Neural crest cell (in vitro differentiated cells): ENCODE measurements around the gene TNRC6C. TPM values are rescaled to one million over a fixed set of nuclear protein-coding genes. Genes with fewer than 3 reads are reported as not detected.
A peak's percentile ranks its signal among the peaks of the same experiment; 100 is the strongest.

Source experiments
- DNase-seq: peaks from one replicate; pipeline ENCODE4 v3.0.0; 2021; ENCODE audit warnings: low read depth, mixed read lengths, low spot score
- H3K27ac Mint-ChIP-seq: one replicate; pipeline ENCODE4 v1.8.0; 2021; ENCODE audit warnings: mild to moderate bottlenecking, mixed read lengths; ENCODE audit not compliant: unreplicated experiment
- H3K27me3 Mint-ChIP-seq: 2 replicates; pipeline ENCODE4 v1.8.0; 2021; ENCODE audit warnings: low read depth, mild to moderate bottlenecking, mixed read lengths
- H3K36me3 Mint-ChIP-seq: 2 replicates; pipeline ENCODE4 v1.8.0; 2021; ENCODE audit warnings: low read depth, mild to moderate bottlenecking, mixed read lengths
- H3K4me1 Mint-ChIP-seq: 2 replicates; pipeline ENCODE4 v1.8.0; 2021; ENCODE audit warnings: mixed read lengths
- H3K4me3 Mint-ChIP-seq: one replicate; pipeline ENCODE4 v1.8.0; 2021; ENCODE audit warnings: mild to moderate bottlenecking, mixed read lengths
- H3K9me3 Mint-ChIP-seq: 2 replicates; pipeline ENCODE4 v1.8.0; 2021; ENCODE audit warnings: mixed read lengths
- CTCF ChIP-seq: fragments of 200-600 bp; sonication (generic); conservative IDR thresholded peaks from 2 replicates; pipeline ENCODE4 v1.5.0; 2021; ENCODE audit warnings: antibody characterized with exemption, mild to moderate bottlenecking
- total RNA-seq: library from RNA; stranded (reverse); gene quantifications from 2 replicates; pipeline ENCODE4 v1.2.1, GENCODE V29; 2021

Gene TNRC6C
- total RNA-seq, 1 donor from 2014 or later = 40.5 TPM

- Mint-ChIP-seq H3K4me3 (no peak overlapping the region), H3K27me3 (no peaks in the 10 kb centered on the region), H3K4me1 (no peaks in the 10 kb centered on the region), H3K36me3 (peaks cover 36% of the 10 kb centered on the region), H3K9me3 (peaks cover 4% of the 10 kb centered on the region), H3K27ac (peak overlapping the region; percentile 29)
- no peak for DNase-seq
- TF ChIP-seq CTCF = no peak
These were observed 143.0 kb downstream of the TNRC6C start for GRCh38 chr17:78101542-78101941.

- Mint-ChIP-seq H3K4me3 (no peak overlapping the region), H3K9me3 (peaks cover 4% of the 10 kb centered on the region), H3K27me3 (no peaks in the 10 kb centered on the region), H3K36me3 (peaks cover 35% of the 10 kb centered on the region), H3K27ac (no peak overlapping the region), H3K4me1 (no peaks in the 10 kb centered on the region)
- no peak for TF ChIP-seq CTCF
- no peak for DNase-seq
These were observed 144.8 kb downstream of the TNRC6C start for GRCh38 chr17:78103311-78103710.

GRCh38 chr17:78104540-78104941 is 146.0 kb downstream of the TNRC6C start:
- Mint-ChIP-seq H3K27ac (no peak overlapping the region), H3K36me3 (peaks cover 26% of the 10 kb centered on the region), H3K4me3 (no peak overlapping the region), H3K4me1 (peaks cover 3% of the 10 kb centered on the region), H3K27me3 (no peaks in the 10 kb centered on the region), H3K9me3 (peaks cover 4% of the 10 kb centered on the region)
- no peak for DNase-seq
- no peak for TF ChIP-seq CTCF

GRCh38 chr17:78105101-78105500 is 146.6 kb downstream of the TNRC6C start:
- Mint-ChIP-seq H3K27ac (no peak overlapping the region), H3K9me3 (peaks cover 1% of the 10 kb centered on the region), H3K4me3 (no peak overlapping the region), H3K27me3 (no peaks in the 10 kb centered on the region), H3K4me1 (peaks cover 3% of the 10 kb centered on the region), H3K36me3 (peaks cover 20% of the 10 kb centered on the region)
- DNase-seq = no peak
- no peak for TF ChIP-seq CTCF

GRCh38 chr17:78105551-78105950 is 147.0 kb downstream of the TNRC6C start:
- Mint-ChIP-seq H3K27ac (no peak overlapping the region), H3K9me3 (no peaks in the 10 kb centered on the region), H3K36me3 (peaks cover 18% of the 10 kb centered on the region), H3K27me3 (no peaks in the 10 kb centered on the region), H3K4me3 (no peak overlapping the region), H3K4me1 (peaks cover 5% of the 10 kb centered on the region)
- TF ChIP-seq CTCF = no peak
- no peak for DNase-seq

GRCh38 chr17:78106211-78106610 is 147.7 kb downstream of the TNRC6C start:
- peaks cover 14% of the 10 kb centered on the region for H3K36me3 Mint-ChIP-seq
- peaks cover 7% of the 10 kb centered on the region for H3K4me1 Mint-ChIP-seq
- no peaks in the 10 kb centered on the region for H3K9me3 Mint-ChIP-seq
- no peak overlapping the region for H3K27ac Mint-ChIP-seq
- DNase-seq = no peak
- H3K27me3 Mint-ChIP-seq = no peaks in the 10 kb centered on the region
- no peak overlapping the region for H3K4me3 Mint-ChIP-seq
- TF ChIP-seq CTCF = no peak
